K562 (cell line): ENCODE measurements around the gene PCDHGB2. TPM values are rescaled to one million over a fixed set of nuclear protein-coding genes. Genes with fewer than 3 reads are reported as not detected.
A peak's percentile ranks its signal among the peaks of the same experiment; 100 is the strongest.

Experiments
- ARID2 ChIP-seq: fragments of 450-650 bp; IDR thresholded peaks from 2 replicates; pipeline ENCODE4 v1.6.1; 2017; ENCODE audit warnings: antibody characterized with exemption, mild to moderate bottlenecking
- CREB1 ChIP-seq, 2 experiments: sonication (generic) in 1 of 2; formaldehyde crosslinking in 1 of 2; IDR thresholded peaks; 2 replicates each; pipeline versions ENCODE4 v1.6.1 to v1.8.0; 2012 to 2022; ENCODE audit warnings: inconsistent platforms in 1 of 2, mild to moderate bottlenecking in 1 of 2, missing genetic modification reagents in 1 of 2, moderate library complexity in 1 of 2
- CREM ChIP-seq: IDR thresholded peaks from 2 replicates; pipeline ENCODE4 v1.6.1; 2014; ENCODE audit warnings: antibody characterized with exemption, low read depth
- DNMT1 ChIP-seq: fragments of 450-650 bp; IDR thresholded peaks from 2 replicates; pipeline ENCODE4 v1.6.1; 2016; ENCODE audit warnings: antibody characterized with exemption, mild to moderate bottlenecking
- JUND ChIP-seq, 2 experiments: IDR thresholded peaks; 2 replicates in 1 of 2; 3 replicates in 1 of 2; pipeline ENCODE4 v1.6.1; 2011; ENCODE audit warnings: borderline replicate concordance in 2 of 2, low read depth in 2 of 2, low read length in 2 of 2, improper control_type of control experiment in 1 of 2, missing biosample characterization in 1 of 2, missing genetic modification characterization in 1 of 2, missing genetic modification reagents in 1 of 2
- MAFK ChIP-seq: IDR thresholded peaks from 2 replicates; pipeline ENCODE4 v1.6.1; 2011; ENCODE audit warnings: low read length, improper control_type of control experiment
- MCM3 ChIP-seq: fragments of 450-650 bp; IDR thresholded peaks from 2 replicates; pipeline ENCODE4 v1.6.1; 2016
- MTA1 ChIP-seq: fragments of 450-650 bp; IDR thresholded peaks from 2 replicates; pipeline ENCODE4 v1.6.1; 2017; ENCODE audit warnings: borderline replicate concordance
- NR2F6 ChIP-seq: fragments of 450-650 bp; formaldehyde crosslinking; IDR thresholded peaks from 2 replicates; pipeline ENCODE4 v1.4.0; 2020; ENCODE audit warnings: mild to moderate bottlenecking
- SNAPC5 ChIP-seq: fragments of 250-450 bp; sonication (Bioruptor Pico); IDR thresholded peaks from 2 replicates; pipeline ENCODE4 v1.8.0; 2021; ENCODE audit warnings: moderate library complexity, mild to moderate bottlenecking, inconsistent platforms
- TAF1 ChIP-seq: IDR thresholded peaks from 2 replicates; pipeline ENCODE4 v1.6.1; 2011; ENCODE audit warnings: mild to moderate bottlenecking, low read length, moderate library complexity; ENCODE audit not compliant: insufficient read depth, control insufficient read depth, severe bottlenecking; ENCODE audit errors: extremely low read depth
- ZC3H4 ChIP-seq: sonication (generic); formaldehyde crosslinking; IDR thresholded peaks from 2 replicates; pipeline ENCODE4 v1.9.0; 2021; ENCODE audit warnings: missing genetic modification reagents, borderline replicate concordance
- ZNF239 ChIP-seq: fragments of 250-450 bp; sonication (Bioruptor Pico); IDR thresholded peaks from 2 replicates; pipeline ENCODE4 v1.4.0; 2020; ENCODE audit warnings: mild to moderate bottlenecking
- ZNF280A ChIP-seq: fragments of 450-650 bp; IDR thresholded peaks from 2 replicates; pipeline ENCODE4 v1.6.1; 2018; ENCODE audit warnings: mild to moderate bottlenecking, low read depth; ENCODE audit not compliant: partially characterized antibody
- polyA plus RNA-seq, 8 experiments: library from polyadenylated mRNA; depleted of rRNA in 4 of 8; stranded (reverse) in 5 of 8; unstranded in 3 of 8; fragments of >200 nt; fragmentation: Nextera tagmentation in 2 of 8; fragmentation: Illumina TruSeq in 1 of 8; extraction: Ambion mirVana in 2 of 8; extraction: Trizol in 1 of 8; gene quantifications; 2 replicates each; pipeline versions ENCODE4 v1.2.1 to v1.2.3, GENCODE V29; 2011 to 2014; ENCODE audit warnings: inconsistent platforms in 1 of 8, missing spikeins in 1 of 8
- total RNA-seq, 7 experiments: library from RNA; depleted of rRNA in 6 of 7; stranded (reverse); fragments of >200 nt in 6 of 7; fragmentation: Illumina TruSeq in 2 of 7; extraction: Trizol in 2 of 7; gene quantifications; 2 replicates each; pipeline versions ENCODE4 v1.2.1 to v1.2.3, GENCODE V29; 2011 to 2021; ENCODE audit warnings: low replicate concordance in 1 of 7
- TF ChIP-seq, protein P1 (sequence below): fragments of 450-650 bp; IDR thresholded peaks from 2 replicates; pipeline ENCODE4 v1.6.1; 2017; ENCODE audit warnings: antibody characterized with exemption, mild to moderate bottlenecking
- TF ChIP-seq, protein P2 (sequence below): fragments of 450-650 bp; formaldehyde crosslinking; IDR thresholded peaks from 2 replicates; pipeline ENCODE4 v1.4.0; 2020; ENCODE audit warnings: mild to moderate bottlenecking, moderate library complexity
- TF ChIP-seq, protein P3 (sequence below): fragments of 200-400 bp; formaldehyde crosslinking; IDR thresholded peaks from 2 replicates; pipeline ENCODE4 v1.6.1; 2017; ENCODE audit warnings: mild to moderate bottlenecking, low read depth, low read length, moderate library complexity

PCDHGB2 gene
- total and polyA plus RNA-seq, 9 of the 15 experiments (the other 6 are each of a cell fraction or from before 2014, with no cell fraction given): 0.06 to 0.54 (median 0.29) TPM; not detected in 1

DNA sequence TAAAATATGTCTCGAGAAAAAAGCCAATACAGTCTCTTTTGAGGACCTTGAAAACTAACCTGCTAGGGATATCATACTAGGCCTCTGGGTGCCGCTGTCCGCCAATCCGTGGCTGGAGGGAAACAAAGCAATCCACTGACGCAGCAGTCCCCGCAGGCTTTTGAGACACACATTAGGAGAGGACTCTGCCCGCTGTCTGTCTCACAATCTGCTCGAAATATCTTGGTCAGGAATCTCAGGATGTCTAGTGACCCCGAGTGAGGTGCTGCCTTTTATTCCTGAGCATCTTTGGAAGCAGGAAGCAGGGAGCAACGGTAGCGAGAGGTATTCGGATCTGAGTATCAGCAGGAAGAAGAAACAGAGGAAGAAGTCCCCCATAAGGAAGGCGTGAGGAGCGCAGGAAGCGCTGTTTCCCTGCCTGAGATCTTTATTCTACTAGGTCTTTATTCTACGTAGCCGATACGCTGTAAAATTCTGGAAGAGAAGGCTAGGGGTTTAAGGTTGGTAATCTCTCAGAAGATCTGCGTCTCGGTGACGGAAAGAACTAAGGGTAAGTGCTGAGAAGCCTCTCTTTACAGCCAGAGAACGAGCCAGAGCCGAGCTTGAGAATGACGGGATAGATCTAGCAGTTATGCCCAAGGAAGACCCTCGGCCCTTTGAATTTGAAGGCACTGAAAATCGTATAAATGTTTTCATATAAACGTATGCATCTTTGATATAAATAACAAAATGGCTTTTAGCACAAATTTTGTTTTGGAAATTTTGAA is 33.5 kb upstream of the PCDHGB2 start (continued):
- peak; percentile 24; the same call in 1 of the 2 replicates for TF ChIP-seq JUND (IDR thresholded peaks at IDR 0.05; ENCODE audit: borderline replicate concordance, low read depth, low read length)
- no peak for TF ChIP-seq JUND (tag; IDR thresholded peaks at IDR 0.05; ENCODE audit: borderline replicate concordance, low read depth, low read length)
- no peak for TF ChIP-seq ZC3H4 (CRISPR knock-in tag)
- TF ChIP-seq MTA1: peak; percentile 21; the same call in 1 of the 2 replicates
- no peak for TF ChIP-seq MCM3
- TF ChIP-seq DNMT1: no peak
- TF ChIP-seq CREB1 (IDR thresholded peaks at IDR 0.05): 0 out of 2 replicates have a peak, but pooled peaks have one; percentile 18
- no peak for TF ChIP-seq CREB1 (CRISPR knock-in tag; IDR thresholded peaks at IDR 0.05)
- TF ChIP-seq NR2F6: no peak
- TF ChIP-seq SNAPC5 (CRISPR knock-in tag): no peak
- peak; percentile 90 for TF ChIP-seq ZNF239 (CRISPR knock-in tag)
- no peak for TF ChIP-seq ZNF280A
- 0 out of 2 replicates have a peak, but pooled peaks have one; percentile 70 for TF ChIP-seq CREM
- no peak for TF ChIP-seq TAF1
- TF ChIP-seq MAFK: peak; percentile 61; the same call in 1 of the 2 replicates
- TF ChIP-seq, protein P1, sequence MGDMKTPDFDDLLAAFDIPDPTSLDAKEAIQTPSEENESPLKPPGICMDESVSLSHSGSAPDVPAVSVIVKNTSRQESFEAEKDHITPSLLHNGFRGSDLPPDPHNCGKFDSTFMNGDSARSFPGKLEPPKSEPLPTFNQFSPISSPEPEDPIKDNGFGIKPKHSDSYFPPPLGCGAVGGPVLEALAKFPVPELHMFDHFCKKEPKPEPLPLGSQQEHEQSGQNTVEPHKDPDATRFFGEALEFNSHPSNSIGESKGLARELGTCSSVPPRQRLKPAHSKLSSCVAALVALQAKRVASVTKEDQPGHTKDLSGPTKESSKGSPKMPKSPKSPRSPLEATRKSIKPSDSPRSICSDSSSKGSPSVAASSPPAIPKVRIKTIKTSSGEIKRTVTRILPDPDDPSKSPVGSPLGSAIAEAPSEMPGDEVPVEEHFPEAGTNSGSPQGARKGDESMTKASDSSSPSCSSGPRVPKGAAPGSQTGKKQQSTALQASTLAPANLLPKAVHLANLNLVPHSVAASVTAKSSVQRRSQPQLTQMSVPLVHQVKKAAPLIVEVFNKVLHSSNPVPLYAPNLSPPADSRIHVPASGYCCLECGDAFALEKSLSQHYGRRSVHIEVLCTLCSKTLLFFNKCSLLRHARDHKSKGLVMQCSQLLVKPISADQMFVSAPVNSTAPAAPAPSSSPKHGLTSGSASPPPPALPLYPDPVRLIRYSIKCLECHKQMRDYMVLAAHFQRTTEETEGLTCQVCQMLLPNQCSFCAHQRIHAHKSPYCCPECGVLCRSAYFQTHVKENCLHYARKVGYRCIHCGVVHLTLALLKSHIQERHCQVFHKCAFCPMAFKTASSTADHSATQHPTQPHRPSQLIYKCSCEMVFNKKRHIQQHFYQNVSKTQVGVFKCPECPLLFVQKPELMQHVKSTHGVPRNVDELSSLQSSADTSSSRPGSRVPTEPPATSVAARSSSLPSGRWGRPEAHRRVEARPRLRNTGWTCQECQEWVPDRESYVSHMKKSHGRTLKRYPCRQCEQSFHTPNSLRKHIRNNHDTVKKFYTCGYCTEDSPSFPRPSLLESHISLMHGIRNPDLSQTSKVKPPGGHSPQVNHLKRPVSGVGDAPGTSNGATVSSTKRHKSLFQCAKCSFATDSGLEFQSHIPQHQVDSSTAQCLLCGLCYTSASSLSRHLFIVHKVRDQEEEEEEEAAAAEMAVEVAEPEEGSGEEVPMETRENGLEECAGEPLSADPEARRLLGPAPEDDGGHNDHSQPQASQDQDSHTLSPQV: no peak
- TF ChIP-seq, protein P2, sequence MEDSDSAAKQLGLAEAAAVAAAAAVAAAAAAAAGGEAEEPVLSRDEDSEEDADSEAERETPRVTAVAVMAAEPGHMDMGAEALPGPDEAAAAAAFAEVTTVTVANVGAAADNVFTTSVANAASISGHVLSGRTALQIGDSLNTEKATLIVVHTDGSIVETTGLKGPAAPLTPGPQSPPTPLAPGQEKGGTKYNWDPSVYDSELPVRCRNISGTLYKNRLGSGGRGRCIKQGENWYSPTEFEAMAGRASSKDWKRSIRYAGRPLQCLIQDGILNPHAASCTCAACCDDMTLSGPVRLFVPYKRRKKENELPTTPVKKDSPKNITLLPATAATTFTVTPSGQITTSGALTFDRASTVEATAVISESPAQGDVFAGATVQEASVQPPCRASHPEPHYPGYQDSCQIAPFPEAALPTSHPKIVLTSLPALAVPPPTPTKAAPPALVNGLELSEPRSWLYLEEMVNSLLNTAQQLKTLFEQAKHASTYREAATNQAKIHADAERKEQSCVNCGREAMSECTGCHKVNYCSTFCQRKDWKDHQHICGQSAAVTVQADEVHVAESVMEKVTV (CRISPR knock-in tag): peak; percentile 55
- TF ChIP-seq, protein P3, sequence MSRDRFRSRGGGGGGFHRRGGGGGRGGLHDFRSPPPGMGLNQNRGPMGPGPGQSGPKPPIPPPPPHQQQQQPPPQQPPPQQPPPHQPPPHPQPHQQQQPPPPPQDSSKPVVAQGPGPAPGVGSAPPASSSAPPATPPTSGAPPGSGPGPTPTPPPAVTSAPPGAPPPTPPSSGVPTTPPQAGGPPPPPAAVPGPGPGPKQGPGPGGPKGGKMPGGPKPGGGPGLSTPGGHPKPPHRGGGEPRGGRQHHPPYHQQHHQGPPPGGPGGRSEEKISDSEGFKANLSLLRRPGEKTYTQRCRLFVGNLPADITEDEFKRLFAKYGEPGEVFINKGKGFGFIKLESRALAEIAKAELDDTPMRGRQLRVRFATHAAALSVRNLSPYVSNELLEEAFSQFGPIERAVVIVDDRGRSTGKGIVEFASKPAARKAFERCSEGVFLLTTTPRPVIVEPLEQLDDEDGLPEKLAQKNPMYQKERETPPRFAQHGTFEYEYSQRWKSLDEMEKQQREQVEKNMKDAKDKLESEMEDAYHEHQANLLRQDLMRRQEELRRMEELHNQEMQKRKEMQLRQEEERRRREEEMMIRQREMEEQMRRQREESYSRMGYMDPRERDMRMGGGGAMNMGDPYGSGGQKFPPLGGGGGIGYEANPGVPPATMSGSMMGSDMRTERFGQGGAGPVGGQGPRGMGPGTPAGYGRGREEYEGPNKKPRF: no peak
- TF ChIP-seq ARID2: no peak
